Measurements from ENCODE around the gene DCDC2.
"Not testable (repeated sequence)": the region's sequence is repeated elsewhere in the genome, so short reads cannot be mapped to it uniquely, and the experiment has no call there.

Gene DCDC2

GRCh38 chr6:24323632-24324337, 34.1 kb downstream of the DCDC2 start:
- no peak for DNase-seq

GRCh38 chr6:24322924-24323323, 34.9 kb downstream of the DCDC2 start:
- DNase-seq: no peak

GRCh38 chr6:24322446-24322845, 35.4 kb downstream of the DCDC2 start:
- not testable (repeated sequence) for DNase-seq

- DNase-seq: no peak
Measured at GRCh38 chr6:24321538-24322162, 36.2 kb downstream of the DCDC2 start.

GRCh38 chr6:24313251-24314141, 44.4 kb downstream of the DCDC2 start:
- DNase-seq: no peak

- DNase-seq: not testable (repeated sequence)
Measured at GRCh38 chr6:24311775-24312174, 46.1 kb downstream of the DCDC2 start.

GRCh38 chr6:24307881-24308280, 50.0 kb downstream of the DCDC2 start:
- DNase-seq: no peak

GRCh38 chr6:24306936-24307335, 50.9 kb downstream of the DCDC2 start:
- DNase-seq: no peak

- no peak for DNase-seq
Measured at GRCh38 chr6:24306038-24306437, 51.8 kb downstream of the DCDC2 start.

- DNase-seq: no peak
Measured at GRCh38 chr6:24296944-24297343, 60.9 kb downstream of the DCDC2 start.

GRCh38 chr6:24293852-24294251, 64.0 kb downstream of the DCDC2 start:
- not testable (repeated sequence) for DNase-seq

- no peak for DNase-seq
Measured at GRCh38 chr6:24287239-24287638, 70.6 kb downstream of the DCDC2 start.

- DNase-seq: no peak
Measured at GRCh38 chr6:24284006-24284405, 73.9 kb downstream of the DCDC2 start.

GRCh38 chr6:24283043-24283985, 74.5 kb downstream of the DCDC2 start:
- peak; percentile 86 to 90 for DNase-seq

GRCh38 chr6:24274441-24275083, 83.3 kb downstream of the DCDC2 start:
- DNase-seq: peak; percentile 9 to 51

GRCh38 chr6:24273096-24273870, 84.6 kb downstream of the DCDC2 start:
- DNase-seq: no peak

GRCh38 chr6:24272553-24272952, 85.3 kb downstream of the DCDC2 start:
- DNase-seq: no peak

- DNase-seq: no peak
Measured at GRCh38 chr6:24272148-24272547, 85.7 kb downstream of the DCDC2 start.

- no peak for DNase-seq
Measured at GRCh38 chr6:24270011-24270410, 87.8 kb downstream of the DCDC2 start.

GRCh38 chr6:24258214-24258613, 99.6 kb downstream of the DCDC2 start:
- not testable (repeated sequence) for DNase-seq

GRCh38 chr6:24257282-24257681, 100.6 kb downstream of the DCDC2 start:
- DNase-seq: no peak
